H9 (cell line): ENCODE results near the gene EDRF1. TPM values are rescaled to one million over a fixed set of nuclear protein-coding genes. Genes with fewer than 3 reads are reported as not detected.

Experiments
- DNase-seq: peaks from one replicate; pipeline ENCODE4 v3.0.0-alpha.2; 2017
- H2AFZ ChIP-seq: one replicate; pipeline ENCODE4 v1.6.1; 2013; ENCODE audit warnings: mild to moderate bottlenecking, low read length, control low read depth, moderate library complexity
- H2AK5ac ChIP-seq: 2 replicates; pipeline ENCODE4 v1.6.1; 2013; ENCODE audit warnings: low read length, control low read depth, mixed read lengths; ENCODE audit not compliant: insufficient read length
- H2BK120ac ChIP-seq: one replicate; pipeline ENCODE4 v1.6.1; 2013; ENCODE audit warnings: low read depth, mild to moderate bottlenecking, low read length, control low read depth, inconsistent platforms; ENCODE audit not compliant: poor library complexity, severe bottlenecking
- H2BK12ac ChIP-seq: 2 replicates; pipeline ENCODE4 v1.6.1; 2013; ENCODE audit warnings: low read length, control low read depth, mixed read lengths, low read depth; ENCODE audit not compliant: insufficient read length
- H2BK15ac ChIP-seq: 2 replicates; pipeline ENCODE4 v1.6.1; 2013; ENCODE audit warnings: low read depth, low read length, control low read depth
- H2BK20ac ChIP-seq: one replicate; pipeline ENCODE4 v1.6.1; 2013; ENCODE audit warnings: low read depth, mild to moderate bottlenecking, low read length, control low read depth, inconsistent platforms; ENCODE audit not compliant: poor library complexity, severe bottlenecking
- H2BK5ac ChIP-seq: 2 replicates; pipeline ENCODE4 v1.6.1; 2013; ENCODE audit warnings: low read length, control low read depth, mixed read lengths; ENCODE audit not compliant: insufficient read length
- H3K14ac ChIP-seq: 2 replicates; pipeline ENCODE4 v1.6.1; 2013; ENCODE audit warnings: low read length, control low read depth; ENCODE audit not compliant: insufficient read depth
- H3K18ac ChIP-seq: 2 replicates; pipeline ENCODE4 v1.6.1; 2013; ENCODE audit warnings: low read depth, mild to moderate bottlenecking, mixed read lengths, low read length, control low read depth; ENCODE audit not compliant: insufficient read length
- H3K23ac ChIP-seq: 2 replicates; pipeline ENCODE4 v1.6.1; 2013; ENCODE audit warnings: low read length, control low read depth, mixed read lengths, low read depth; ENCODE audit not compliant: insufficient read length
- H3K23me2 ChIP-seq: 2 replicates; pipeline ENCODE4 v1.6.1; 2013; ENCODE audit warnings: low read depth, mild to moderate bottlenecking, mixed read lengths, low read length, control low read depth; ENCODE audit not compliant: insufficient read length, poor library complexity, severe bottlenecking
- H3K27ac ChIP-seq: 2 replicates; pipeline ENCODE4 v1.5.1; 2013; ENCODE audit warnings: low read length, control low read depth, mixed read lengths, low read depth; ENCODE audit not compliant: insufficient read length
- H3K27me3 ChIP-seq: 2 replicates; pipeline ENCODE4 v1.6.1; 2013; ENCODE audit warnings: low read length, control low read depth, inconsistent platforms; ENCODE audit not compliant: insufficient read depth
- H3K4ac ChIP-seq: 2 replicates; pipeline ENCODE4 v1.6.1; 2013; ENCODE audit warnings: low read depth, mild to moderate bottlenecking, control low read depth, inconsistent platforms, low read length, moderate library complexity
- H3K4me1 ChIP-seq: 2 replicates; pipeline ENCODE4 v1.6.1; 2013; ENCODE audit warnings: low read length, control low read depth, inconsistent platforms; ENCODE audit not compliant: insufficient read depth
- H3K4me2 ChIP-seq: 2 replicates; pipeline ENCODE4 v1.6.1; 2013; ENCODE audit warnings: low read length, control low read depth, mixed read lengths; ENCODE audit not compliant: insufficient read length, insufficient read depth
- H3K56ac ChIP-seq: 2 replicates; pipeline ENCODE4 v1.6.1; 2013; ENCODE audit warnings: low read depth, mild to moderate bottlenecking, mixed read lengths, low read length, control low read depth; ENCODE audit not compliant: insufficient read length
- H3K79me1 ChIP-seq: 2 replicates; pipeline ENCODE4 v1.6.1; 2013; ENCODE audit warnings: low read depth, mild to moderate bottlenecking, moderate library complexity, low read length, control low read depth, inconsistent platforms; ENCODE audit not compliant: insufficient read depth, poor library complexity, severe bottlenecking
- H3K79me2 ChIP-seq: 2 replicates; pipeline ENCODE4 v1.6.1; 2013; ENCODE audit warnings: low read length, control low read depth, inconsistent platforms; ENCODE audit not compliant: insufficient read depth
- H3K9ac ChIP-seq: 2 replicates; pipeline ENCODE4 v1.6.1; 2013; ENCODE audit warnings: low read length, control low read depth, mixed read lengths; ENCODE audit not compliant: insufficient read length; ENCODE audit errors: extremely low read depth
- H3K9me3 ChIP-seq: one replicate; pipeline ENCODE4 v1.6.1; 2013; ENCODE audit warnings: low read depth, low read length, inconsistent platforms; ENCODE audit not compliant: control insufficient read depth
- H3T11ph ChIP-seq: one replicate; pipeline ENCODE4 v1.6.1; 2013; ENCODE audit warnings: mild to moderate bottlenecking, low read length, control low read depth, inconsistent platforms
- H4K20me1 ChIP-seq: one replicate; pipeline ENCODE4 v1.6.1; 2013; ENCODE audit not compliant: control insufficient read depth, insufficient read length, insufficient read depth
- H4K5ac ChIP-seq: 2 replicates; pipeline ENCODE4 v1.6.1; 2013; ENCODE audit warnings: low read depth, mild to moderate bottlenecking, mixed read lengths, low read length, control low read depth; ENCODE audit not compliant: insufficient read length
- H4K8ac ChIP-seq: replicated peaks from 2 replicates; pipeline ENCODE4 v1.6.1; 2013; ENCODE audit warnings: low read length, control low read depth, mixed read lengths, low read depth; ENCODE audit not compliant: insufficient read length
- H4K91ac ChIP-seq: 2 replicates; pipeline ENCODE4 v1.6.1; 2013; ENCODE audit warnings: low read depth, mild to moderate bottlenecking, moderate library complexity, mixed read lengths, low read length, control low read depth; ENCODE audit not compliant: insufficient read length
- H3K27ac Mint-ChIP-seq, 3 experiments: 2 replicates in 2 of 3; 3 replicates in 1 of 3; pipeline ENCODE4 v1.8.0; 2020 to 2021; ENCODE audit warnings: mixed read lengths in 3 of 3, mild to moderate bottlenecking in 1 of 3, moderate library complexity in 1 of 3
- H3K27me3 Mint-ChIP-seq: 2 replicates; pipeline ENCODE4 v1.8.0; 2021; ENCODE audit warnings: low read depth, mild to moderate bottlenecking, moderate library complexity, mixed read lengths
- H3K36me3 Mint-ChIP-seq, 3 experiments: 2 replicates in 2 of 3; 3 replicates in 1 of 3; pipeline ENCODE4 v1.8.0; 2020 to 2021; ENCODE audit warnings: low read depth in 3 of 3, mixed read lengths in 3 of 3; ENCODE audit not compliant: insufficient read depth in 1 of 3
- H3K4me1 Mint-ChIP-seq, 2 experiments: 2 replicates each; pipeline ENCODE4 v1.8.0; 2020; ENCODE audit warnings: mixed read lengths in 2 of 2
- H3K4me3 Mint-ChIP-seq, 2 experiments: 2 replicates in 1 of 2; 3 replicates in 1 of 2; pipeline ENCODE4 v1.8.0; 2020 to 2021; ENCODE audit warnings: mild to moderate bottlenecking in 2 of 2, mixed read lengths in 2 of 2, moderate library complexity in 1 of 2
- H3K9me3 Mint-ChIP-seq, 2 experiments: 2 replicates in 1 of 2; 3 replicates in 1 of 2; pipeline ENCODE4 v1.8.0; 2020; ENCODE audit warnings: mild to moderate bottlenecking in 2 of 2, mixed read lengths in 2 of 2, moderate library complexity in 1 of 2
- WGBS: extraction: QIAGEN DNeasy Blood & Tissue Kit; methylation state at CpG from one replicate; pipeline ENCODE4 v1.1.7; 2013; ENCODE audit warnings: missing lambda C conversion rate, low lambda C conversion rate, mixed read lengths; ENCODE audit not compliant: insufficient read length; ENCODE audit errors: extremely low coverage; 5-methylcytosine and 5-hydroxymethylcytosine counted together
- total RNA-seq: library from RNA; stranded (reverse); gene quantifications from 2 replicates; pipeline ENCODE4 v1.2.1, GENCODE V29; 2021
- TF ChIP-seq, protein P1 (sequence below): fragments of 200-600 bp; sonication (generic); conservative IDR thresholded peaks from 3 replicates; pipeline ENCODE4 v1.8.0; 2021; ENCODE audit warnings: antibody characterized with exemption, mild to moderate bottlenecking

Gene EDRF1
- total RNA-seq, 1 experiment from 2014 or later = 51.0 TPM

DNA sequence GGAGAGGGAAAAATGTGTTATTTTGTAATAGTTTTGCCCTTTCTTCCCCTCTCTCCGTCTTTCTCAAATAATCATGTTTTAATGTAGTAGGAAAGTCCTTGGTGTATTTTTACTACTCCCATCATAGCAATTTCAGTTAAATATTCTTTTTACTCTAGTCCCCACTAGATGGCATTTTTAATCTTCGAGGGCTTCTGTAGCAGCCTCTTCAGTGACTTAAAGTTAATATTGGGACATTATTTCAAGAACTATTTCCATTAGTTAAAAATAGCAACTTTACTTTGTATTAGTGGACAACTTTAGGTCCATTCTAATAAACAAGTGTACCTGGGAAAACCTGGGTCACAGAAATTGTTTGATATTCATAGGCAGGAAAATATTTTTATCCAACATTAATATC, 23.0 kb downstream of the EDRF1 start:
- Histone ChIP-seq H4K91ac (no peak overlapping the region), H3K14ac (no peak overlapping the region), H4K8ac (no peak overlapping the region), H3T11ph (no peak overlapping the region), H3K79me1 (no peaks in the 10 kb centered on the region), H2BK120ac (no peak overlapping the region), H2AK5ac (no peak overlapping the region), H3K23ac (no peak overlapping the region), H2BK12ac (no peak overlapping the region), H3K27ac (no peak overlapping the region), H3K4me1 (no peaks in the 10 kb centered on the region), H3K23me2 (no peaks in the 10 kb centered on the region), H3K56ac (no peak overlapping the region), H3K9me3 (no peaks in the 10 kb centered on the region), H3K27me3 (no peaks in the 10 kb centered on the region), H3K4ac (no peak overlapping the region), H3K4me2 (no peak overlapping the region), H2BK20ac (no peak overlapping the region), H3K18ac (no peak overlapping the region), H4K5ac (no peak overlapping the region), H4K20me1 (no peaks in the 10 kb centered on the region), H2BK5ac (no peak overlapping the region), H2BK15ac (no peak overlapping the region), H2AFZ (no peak overlapping the region), H3K9ac (no peak overlapping the region), H3K79me2 (no peaks in the 10 kb centered on the region)
- DNase-seq = no peak
- no peaks in the 10 kb centered on the region for H3K27me3 Mint-ChIP-seq
- no peaks in the 10 kb centered on the region for H3K4me1 Mint-ChIP-seq
- H3K36me3 Mint-ChIP-seq = peaks cover 40 to 90% (median 85%) of the 10 kb centered on the region in 3 experiments; a peak in 6 of 7 replicates
- TF ChIP-seq, protein P1, sequence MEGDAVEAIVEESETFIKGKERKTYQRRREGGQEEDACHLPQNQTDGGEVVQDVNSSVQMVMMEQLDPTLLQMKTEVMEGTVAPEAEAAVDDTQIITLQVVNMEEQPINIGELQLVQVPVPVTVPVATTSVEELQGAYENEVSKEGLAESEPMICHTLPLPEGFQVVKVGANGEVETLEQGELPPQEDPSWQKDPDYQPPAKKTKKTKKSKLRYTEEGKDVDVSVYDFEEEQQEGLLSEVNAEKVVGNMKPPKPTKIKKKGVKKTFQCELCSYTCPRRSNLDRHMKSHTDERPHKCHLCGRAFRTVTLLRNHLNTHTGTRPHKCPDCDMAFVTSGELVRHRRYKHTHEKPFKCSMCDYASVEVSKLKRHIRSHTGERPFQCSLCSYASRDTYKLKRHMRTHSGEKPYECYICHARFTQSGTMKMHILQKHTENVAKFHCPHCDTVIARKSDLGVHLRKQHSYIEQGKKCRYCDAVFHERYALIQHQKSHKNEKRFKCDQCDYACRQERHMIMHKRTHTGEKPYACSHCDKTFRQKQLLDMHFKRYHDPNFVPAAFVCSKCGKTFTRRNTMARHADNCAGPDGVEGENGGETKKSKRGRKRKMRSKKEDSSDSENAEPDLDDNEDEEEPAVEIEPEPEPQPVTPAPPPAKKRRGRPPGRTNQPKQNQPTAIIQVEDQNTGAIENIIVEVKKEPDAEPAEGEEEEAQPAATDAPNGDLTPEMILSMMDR = no peak; the same call in 2 of the 3 replicates
- no peaks in the 10 kb centered on the region for H3K9me3 Mint-ChIP-seq
- WGBS = no CpG with 5 or more reads among the region's 2 CpGs
- no peak overlapping the region for H3K4me3 Mint-ChIP-seq
- H3K27ac Mint-ChIP-seq = no peak overlapping the region
